Activated naive CD8-positive, alpha-beta T cell treated with anti-CD3 and anti-CD28 coated beads, Interleukin-2, amount 50 U/mL, for 16 hours (primary cell): ENCODE data around the gene DIRAS3.
"Not testable (repeated sequence)": the region's sequence is repeated elsewhere in the genome, so short reads cannot be mapped to it uniquely, and the experiment has no call there.

Experiments
- DNase-seq: peaks from one replicate; pipeline ENCODE4 v3.0.0-alpha.2; 2020; ENCODE audit warnings: low read depth, low spot score

Gene DIRAS3

DNA sequence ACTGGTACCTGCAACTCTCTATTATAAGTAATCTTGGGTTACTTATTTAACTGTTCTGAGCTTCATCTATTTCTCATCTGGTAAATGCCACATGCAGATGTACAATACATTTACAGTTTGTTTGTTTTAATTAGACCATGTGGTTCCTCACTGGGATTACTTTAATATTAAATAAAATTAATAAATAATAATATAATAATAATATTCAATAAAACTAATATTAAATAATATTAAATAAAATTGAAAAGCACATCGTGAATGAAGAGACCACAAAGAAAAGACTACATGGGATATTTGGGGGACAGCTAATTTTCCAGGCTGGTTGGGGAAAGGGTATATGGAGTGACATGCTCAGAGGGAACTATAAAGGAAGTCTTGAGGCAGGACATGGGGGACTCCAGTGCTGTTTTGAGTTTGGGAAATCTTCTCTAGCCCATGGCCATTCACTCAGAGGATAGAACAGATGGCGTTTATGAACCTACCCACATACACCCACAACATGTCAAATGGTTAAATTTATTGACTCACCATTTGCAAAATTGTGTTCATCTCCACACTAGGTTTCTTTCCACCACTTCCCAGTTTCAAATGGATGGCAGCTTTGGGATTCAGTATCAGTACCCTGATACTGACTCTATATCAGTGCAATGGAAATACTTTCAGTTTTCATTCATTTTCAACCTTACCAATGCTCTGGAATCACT is 25.6 kb downstream of the DIRAS3 start:
- DNase-seq, result no peak

DNA sequence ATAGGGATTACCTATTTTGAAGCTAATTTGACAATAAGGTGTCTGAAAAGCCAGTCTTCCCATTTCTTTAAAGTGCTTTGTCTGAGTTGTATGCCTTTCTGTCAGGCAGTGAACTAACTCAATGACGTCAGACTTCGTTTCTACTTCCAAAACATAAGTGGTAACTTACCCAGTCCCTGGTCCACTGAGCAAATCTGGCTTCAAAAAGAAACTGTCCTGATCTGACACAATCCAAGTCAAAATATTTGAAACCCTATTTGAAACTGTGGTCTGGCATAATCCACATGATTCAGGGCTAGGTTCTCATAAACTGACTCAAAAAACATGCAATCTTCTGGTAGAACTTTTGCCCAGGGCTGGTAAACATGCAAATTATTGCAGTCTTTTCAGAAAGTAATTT is 34.0 kb downstream of the DIRAS3 start:
- no peak for DNase-seq

DNA sequence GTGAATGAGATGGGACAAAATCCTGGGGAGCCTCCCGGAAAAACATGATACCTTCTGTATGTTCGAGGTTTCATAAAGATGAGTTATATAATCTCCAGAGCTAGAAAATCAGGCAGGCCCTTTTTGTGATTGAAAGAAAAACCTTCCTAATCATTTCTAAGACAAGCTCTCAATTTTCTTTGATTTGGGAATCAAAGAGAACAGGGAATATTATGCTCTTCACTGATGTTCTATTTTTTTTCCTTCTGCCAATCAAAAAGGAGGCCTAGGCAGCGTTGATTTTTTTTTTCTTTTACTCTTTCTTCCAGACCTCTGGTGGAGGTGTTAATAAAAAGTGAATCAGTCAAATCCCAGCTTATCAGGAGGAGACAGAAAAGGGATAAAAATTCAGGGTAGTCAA is 34.5 kb downstream of the DIRAS3 start:
- DNase-seq, result no peak

DNA sequence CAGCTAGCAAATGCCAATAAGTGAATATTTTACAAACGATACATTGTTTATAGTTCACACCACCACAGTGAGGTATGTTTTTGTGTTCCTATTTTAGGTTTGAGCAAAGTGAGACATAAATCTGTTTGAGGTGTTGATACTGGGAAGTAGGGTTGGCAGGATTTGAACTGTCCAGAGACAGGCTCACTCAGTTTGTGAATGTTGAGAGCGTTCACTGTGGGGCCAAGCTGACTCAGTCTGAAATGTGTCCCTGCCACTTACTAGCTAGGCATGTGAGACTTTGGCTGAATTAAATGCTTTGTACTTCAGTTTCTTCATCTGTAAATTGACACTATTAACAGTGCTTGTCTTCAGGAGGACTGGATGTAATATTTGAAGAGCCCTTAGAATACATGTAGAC is 35.1 kb downstream of the DIRAS3 start:
- DNase-seq, result no peak

DNA sequence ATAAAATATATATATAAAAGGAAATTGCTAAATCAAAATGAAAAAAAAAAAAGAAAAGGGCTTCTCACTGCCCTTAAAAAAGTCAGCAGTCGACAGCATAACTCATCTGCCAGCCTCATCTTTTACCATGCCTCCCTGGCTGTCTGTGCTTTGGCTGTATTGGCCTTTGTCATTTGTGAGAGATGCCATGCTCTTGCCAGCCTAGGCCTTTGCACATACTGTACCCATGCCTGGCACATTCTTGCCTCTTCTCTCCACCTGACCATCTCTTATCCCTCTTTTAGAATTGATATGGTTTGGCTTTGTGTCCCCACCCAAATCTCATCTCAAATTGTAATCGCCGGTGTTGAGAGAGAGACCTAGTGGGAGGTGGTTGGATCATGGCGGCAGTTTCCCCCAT is 37.1 kb downstream of the DIRAS3 start:
- DNase-seq, result no peak

DNA sequence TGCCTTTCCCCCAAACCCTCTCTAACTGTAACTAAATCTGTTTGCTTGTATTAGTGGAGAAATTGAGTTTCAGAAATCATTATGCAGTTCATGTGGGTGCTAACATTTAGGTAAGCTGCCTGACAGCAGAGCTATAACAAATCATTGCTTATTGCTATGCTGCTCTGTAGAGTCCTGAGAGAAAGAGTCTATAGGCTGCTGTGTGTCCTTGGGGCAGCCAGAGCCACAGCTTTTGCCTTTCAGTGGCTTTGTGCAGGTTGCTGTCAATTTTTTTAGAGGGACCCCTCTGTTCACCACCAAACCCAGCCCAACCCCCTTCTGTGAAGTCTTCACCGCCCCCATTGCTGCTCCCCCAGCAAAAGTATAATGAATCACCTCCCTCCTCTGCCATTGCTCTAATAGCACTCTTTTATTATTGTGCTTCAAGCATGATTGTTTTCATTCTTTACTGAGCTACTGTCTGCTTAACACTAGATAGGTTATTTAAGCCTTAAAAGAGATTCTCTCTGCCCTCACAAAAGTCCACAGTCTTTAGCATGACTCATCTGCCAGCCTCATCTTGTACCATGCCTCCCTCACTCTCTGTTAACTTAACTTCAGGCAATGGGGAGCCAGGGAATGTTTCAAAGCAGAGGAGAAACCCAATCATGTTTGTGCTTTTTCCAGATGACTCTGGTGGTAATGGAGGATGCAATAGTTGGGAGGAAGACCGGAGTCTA is 38.6 kb downstream of the DIRAS3 start:
- DNase-seq, result no peak

DNA sequence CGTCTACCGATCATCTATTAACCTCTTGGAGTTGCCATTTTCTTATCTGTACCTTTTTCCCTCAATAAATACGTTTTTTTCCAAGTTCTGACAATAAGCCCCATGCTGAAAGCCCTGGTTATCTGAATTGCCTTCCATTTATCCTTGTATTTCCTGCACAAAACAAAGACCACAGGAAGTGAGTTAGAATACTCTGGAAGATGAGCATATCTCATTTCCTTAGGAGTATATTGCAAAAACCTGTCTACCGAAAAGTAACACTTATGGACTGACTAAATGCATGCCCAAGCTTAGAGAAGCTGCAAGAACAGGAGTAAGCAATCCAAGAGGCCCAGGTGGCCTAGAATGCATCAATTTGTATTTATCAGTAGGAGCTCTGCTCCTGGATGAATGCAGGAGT is 39.9 kb downstream of the DIRAS3 start:
- DNase-seq, result no peak

DNA sequence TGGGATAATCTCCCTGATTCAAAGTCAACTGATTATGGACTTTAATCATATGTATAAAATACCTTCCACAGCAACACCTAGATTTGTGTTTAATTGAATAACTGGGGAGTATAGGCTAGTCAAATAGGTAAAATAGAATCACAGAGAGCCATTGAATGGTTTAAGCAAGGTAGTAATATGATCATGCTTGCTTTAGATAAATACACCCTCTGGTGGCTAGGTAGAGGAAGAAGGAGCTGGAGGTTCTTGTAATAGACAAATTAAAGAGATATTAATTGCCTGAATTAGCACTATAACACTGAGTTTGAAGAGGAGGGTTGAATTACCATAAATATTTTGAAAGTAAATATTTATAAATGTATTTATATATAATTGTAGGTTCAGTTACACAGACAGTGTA is 40.3 kb downstream of the DIRAS3 start:
- no peak for DNase-seq

DNA sequence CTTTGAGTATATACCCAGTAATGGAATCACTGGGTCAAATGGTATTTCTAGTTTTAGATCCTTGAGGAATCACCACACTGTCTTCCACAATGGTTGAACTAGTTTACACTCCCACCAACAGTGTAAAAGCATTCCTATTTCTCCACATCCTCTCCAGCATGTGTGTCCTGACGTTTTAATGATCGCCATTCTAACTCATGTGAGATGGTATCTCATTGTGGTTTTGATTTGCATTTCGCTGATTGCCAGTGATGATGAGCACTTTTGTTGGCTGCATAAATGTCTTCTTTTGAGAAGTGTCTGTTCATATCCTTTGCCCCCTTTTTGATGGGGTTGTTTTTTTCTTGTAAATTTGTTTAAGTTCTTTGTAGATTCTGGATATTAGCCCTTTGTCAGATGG is 46.8 kb downstream of the DIRAS3 start:
- not testable (repeated sequence) for DNase-seq

DNA sequence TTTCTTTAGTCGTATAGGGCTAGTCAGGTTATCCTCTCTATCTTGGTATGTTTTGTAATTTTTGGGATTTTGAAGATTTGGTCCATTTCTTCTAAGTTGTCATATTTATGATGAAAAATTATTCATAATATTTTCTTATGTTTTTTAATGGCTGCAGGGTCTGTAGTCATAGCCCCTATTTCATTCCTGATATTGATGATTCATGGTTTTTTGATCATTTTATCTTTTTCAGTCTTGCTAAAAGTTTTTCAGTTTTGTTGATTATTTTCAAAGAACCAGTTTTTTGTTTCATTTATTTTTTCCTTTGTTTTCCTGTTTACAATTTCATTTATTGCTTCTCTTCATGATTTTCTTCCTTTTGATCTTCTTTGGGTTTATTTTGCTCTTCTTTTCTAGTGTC is 50.2 kb downstream of the DIRAS3 start:
- DNase-seq, result no peak

DNA sequence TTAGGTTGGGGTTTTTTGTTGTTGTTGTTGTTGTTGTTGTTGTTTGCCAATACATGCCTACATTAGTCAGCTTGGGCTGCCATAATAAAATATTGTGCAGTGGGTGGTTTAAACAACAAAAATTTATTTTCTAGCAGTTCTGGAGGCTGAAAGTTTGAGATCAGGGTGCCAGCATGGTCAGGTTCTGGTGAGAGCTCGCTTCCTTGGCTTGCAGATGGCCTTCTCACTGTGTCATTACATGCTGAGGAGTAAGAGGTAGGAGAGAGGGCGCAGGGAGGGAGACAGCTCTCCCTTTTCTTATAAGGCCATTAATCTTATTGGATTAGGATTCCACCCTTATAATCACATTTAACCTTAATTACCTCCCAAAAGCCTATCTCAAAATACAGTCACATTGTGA is 52.7 kb downstream of the DIRAS3 start:
- DNase-seq, result no peak
